ENCODE data around the gene MAGEB3. TPM values are rescaled to one million over a fixed set of nuclear protein-coding genes. Genes with fewer than 3 reads are reported as not detected.
"Not testable (repeated sequence)": the region's sequence is repeated elsewhere in the genome, so short reads cannot be mapped to it uniquely, and the experiment has no call there.

Gene MAGEB3, protein sequence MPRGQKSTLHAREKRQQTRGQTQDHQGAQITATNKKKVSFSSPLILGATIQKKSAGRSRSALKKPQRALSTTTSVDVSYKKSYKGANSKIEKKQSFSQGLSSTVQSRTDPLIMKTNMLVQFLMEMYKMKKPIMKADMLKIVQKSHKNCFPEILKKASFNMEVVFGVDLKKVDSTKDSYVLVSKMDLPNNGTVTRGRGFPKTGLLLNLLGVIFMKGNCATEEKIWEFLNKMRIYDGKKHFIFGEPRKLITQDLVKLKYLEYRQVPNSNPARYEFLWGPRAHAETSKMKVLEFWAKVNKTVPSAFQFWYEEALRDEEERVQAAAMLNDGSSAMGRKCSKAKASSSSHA
- not detected for polyA plus RNA-seq (ENCODE audit: low read depth in 6 of 6)

DNA sequence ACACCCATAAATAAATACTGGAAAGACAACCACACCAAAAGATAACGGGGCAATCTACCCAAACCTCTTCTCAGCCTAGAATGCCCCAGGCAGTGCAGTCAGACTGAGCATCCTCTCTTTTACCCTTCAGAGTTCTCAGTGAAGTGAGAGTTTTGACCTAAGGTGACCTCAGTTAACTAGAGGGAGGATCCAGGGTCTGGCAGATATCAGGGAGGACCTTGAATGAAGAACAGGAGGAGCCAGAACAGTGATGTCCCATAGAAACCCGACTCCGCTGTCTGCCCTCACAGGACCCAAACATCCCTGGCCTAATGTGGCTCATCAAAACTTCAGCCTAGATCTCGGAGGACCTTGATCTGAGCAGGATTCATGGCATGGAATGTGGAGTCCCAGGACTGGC, at the start of gene MAGEB3:
MAGEB3 (plus strand) TSS at position 263 of the 400 bp plus-strand sequence. CDS start 5,268 bp downstream, outside the sequence.
- H3K9me3 Mint-ChIP-seq, result peaks cover 0 to 2% (median 0%) of the 10 kb centered on the region in 7 donors
- no peak within 1 kb of the TSS for H3K27ac Mint-ChIP-seq
- H3K27me3 Mint-ChIP-seq, result no peaks in the 10 kb centered on the region
- no peaks in the 10 kb centered on the region for H3K36me3 Mint-ChIP-seq
- no peaks in the 10 kb centered on the region for H3K4me1 Mint-ChIP-seq
- no peak within 1 kb of the TSS for H3K4me3 Mint-ChIP-seq
- no peak for ATAC-seq (ENCODE audit: low read depth in 2 of 2)
- no peak for DNase-seq

DNA sequence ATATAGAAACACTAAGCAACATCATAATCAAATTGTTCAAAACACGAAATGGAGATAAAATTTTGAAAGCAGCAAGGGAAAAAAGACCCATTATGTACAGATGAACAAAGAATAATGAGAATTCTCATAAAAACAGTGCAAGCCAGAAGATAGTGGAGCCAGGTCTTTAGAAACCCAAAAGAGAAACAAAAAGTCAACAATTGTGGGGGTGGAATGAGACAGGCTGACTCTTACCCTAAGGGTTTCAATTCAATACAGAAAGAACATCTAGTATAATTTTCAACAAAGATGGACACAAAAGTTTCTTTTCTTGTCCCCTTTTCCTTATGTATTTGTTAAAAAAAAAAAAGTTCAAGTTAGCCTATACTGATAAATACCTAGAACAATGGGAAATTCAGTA, 49.1 kb upstream of the MAGEB3 start:
- H3K36me3 Mint-ChIP-seq, result no peaks in the 10 kb centered on the region
- H3K4me1 Mint-ChIP-seq, result no peaks in the 10 kb centered on the region
- no peak overlapping the region for H3K4me3 Mint-ChIP-seq
- ATAC-seq (ENCODE audit: low read depth in 2 of 2) (no peak), DNase-seq (no peak)
- peaks cover 0 to 6% (median 0%) of the 10 kb centered on the region in 7 donors for H3K9me3 Mint-ChIP-seq
- H3K27me3 Mint-ChIP-seq, result peaks cover 3 to 32% (median 5%) of the 10 kb centered on the region in 3 donors
- no peak overlapping the region for H3K27ac Mint-ChIP-seq

DNA sequence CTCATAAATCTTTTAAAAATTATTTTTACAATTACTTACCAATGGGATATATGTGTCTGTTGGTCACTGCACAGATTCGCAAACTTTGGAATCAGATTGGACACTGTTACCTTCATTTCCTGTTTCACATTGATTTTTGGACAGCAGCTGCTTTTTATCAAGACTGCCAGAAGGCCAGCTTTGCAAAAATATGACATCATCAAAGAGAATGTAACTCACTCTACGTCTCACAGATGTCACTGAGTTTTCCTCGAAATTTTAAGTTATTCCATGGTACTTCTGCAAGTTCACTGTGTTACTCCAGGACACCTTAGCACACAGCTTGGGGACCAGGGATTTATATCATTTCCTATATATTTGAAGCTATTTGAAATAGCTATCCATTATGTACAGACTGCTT, 46.9 kb upstream of the MAGEB3 start:
- no peak for DNase-seq
- Mint-ChIP-seq H3K36me3 (no peaks in the 10 kb centered on the region), H3K27ac (no peak overlapping the region), H3K27me3 (peaks cover 3 to 28% (median 5%) of the 10 kb centered on the region in 3 donors), H3K4me1 (no peaks in the 10 kb centered on the region), H3K4me3 (no peak overlapping the region), H3K9me3 (peaks cover 0 to 6% (median 0%) of the 10 kb centered on the region in 7 donors)
- no peak for ATAC-seq (ENCODE audit: low read depth in 2 of 2)

DNA sequence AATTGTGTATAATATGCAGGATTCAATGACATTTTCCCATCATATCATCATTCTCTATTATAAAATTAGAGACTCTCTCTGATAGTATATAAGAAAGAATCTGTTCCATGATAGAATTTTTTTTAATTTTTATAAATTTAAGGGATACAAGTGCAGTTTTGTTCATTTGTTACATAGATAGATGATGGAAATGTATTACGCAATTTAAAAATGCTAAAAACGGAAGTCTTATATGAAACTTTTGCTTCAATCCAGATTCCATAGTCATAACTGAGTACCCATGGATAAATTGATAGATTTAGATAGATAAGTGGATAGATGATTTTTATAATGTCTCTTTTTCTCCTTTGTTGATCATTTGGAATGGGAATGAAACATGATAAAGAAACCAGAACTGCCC, 40.0 kb upstream of the MAGEB3 start:
- no peaks in the 10 kb centered on the region for H3K4me1 Mint-ChIP-seq
- H3K27me3 Mint-ChIP-seq, result peaks cover 6 to 9% (median 8%) of the 10 kb centered on the region in 3 donors
- ATAC-seq (ENCODE audit: low read depth in 2 of 2) (no peak), DNase-seq (no peak)
- no peaks in the 10 kb centered on the region for H3K36me3 Mint-ChIP-seq
- H3K27ac Mint-ChIP-seq, result no peak overlapping the region
- no peak overlapping the region for H3K4me3 Mint-ChIP-seq
- peaks cover 0 to 3% (median 0%) of the 10 kb centered on the region in 7 donors for H3K9me3 Mint-ChIP-seq

DNA sequence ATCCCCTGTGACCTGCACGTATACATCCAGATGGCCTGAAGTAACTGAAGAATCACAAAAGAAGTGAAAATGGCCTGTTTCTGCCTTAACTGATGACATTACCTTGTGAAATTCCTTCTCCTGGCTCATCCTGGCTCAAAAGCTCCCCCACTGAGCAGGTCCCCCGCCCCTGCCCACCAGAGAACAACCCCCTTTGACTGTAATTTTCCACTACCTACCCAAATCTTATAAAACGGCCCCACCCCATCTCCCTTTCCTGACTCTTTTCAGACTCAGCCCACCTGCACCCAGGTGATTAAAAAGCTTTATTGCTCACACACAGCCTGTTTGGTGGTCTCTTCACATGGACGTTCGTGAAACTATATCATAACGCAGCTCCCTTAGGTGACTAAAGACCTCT, 36.5 kb upstream of the MAGEB3 start:
- not testable (repeated sequence) for DNase-seq; H3K4me3 Mint-ChIP-seq; H3K4me1 Mint-ChIP-seq; H3K27ac Mint-ChIP-seq; ATAC-seq (ENCODE audit: low read depth in 2 of 2); H3K36me3 Mint-ChIP-seq; H3K9me3 Mint-ChIP-seq
- H3K27me3 Mint-ChIP-seq, result peaks cover 6 to 14% (median 9%) of the 10 kb centered on the region in 3 donors

DNA sequence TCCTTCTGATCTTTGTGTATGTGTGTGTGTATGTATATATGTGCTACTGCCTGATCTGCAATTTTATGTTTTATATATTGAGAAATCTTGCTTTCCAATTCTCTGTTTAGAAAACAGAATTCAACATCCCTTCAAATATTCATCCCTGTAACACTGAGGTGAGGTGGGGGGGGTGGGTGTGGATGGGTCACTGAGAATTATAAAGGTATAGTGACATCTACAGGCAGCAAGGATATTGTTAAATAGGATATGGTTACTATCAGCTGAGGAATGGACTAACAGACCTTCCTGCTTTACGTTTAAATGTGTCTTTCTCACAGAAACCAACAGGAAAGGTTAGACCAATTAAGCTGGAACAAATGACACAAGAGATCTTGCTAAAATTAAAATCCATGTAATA, 34.1 kb upstream of the MAGEB3 start:
- Mint-ChIP-seq H3K36me3 (no peaks in the 10 kb centered on the region), H3K4me1 (no peaks in the 10 kb centered on the region)

DNA sequence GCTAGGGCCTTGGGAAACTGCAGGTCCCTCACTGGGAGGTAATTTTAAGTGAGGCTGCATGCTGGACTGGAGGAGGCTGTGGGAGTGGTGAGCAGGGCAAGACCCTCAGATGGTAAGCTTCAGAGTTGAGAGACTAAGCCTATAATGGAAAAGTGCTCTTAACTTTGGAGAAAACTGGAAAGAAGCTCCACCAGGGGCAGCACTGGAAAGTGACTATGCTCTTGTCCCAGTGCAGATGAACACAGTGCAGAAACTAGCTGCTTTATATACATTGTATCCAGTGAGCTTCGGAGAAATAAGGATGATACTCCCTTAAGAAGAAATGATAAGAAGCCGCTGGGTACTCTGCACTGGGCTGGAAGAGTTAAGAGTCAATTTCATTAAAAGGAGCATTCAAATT, 18.3 kb upstream of the MAGEB3 start:
- H3K9me3 Mint-ChIP-seq, result peaks cover 0 to 3% (median 0%) of the 10 kb centered on the region in 7 donors
- no peak overlapping the region for H3K4me3 Mint-ChIP-seq
- DNase-seq (no peak), ATAC-seq (ENCODE audit: low read depth in 2 of 2) (no peak)
- H3K4me1 Mint-ChIP-seq, result no peaks in the 10 kb centered on the region
- no peak overlapping the region for H3K27ac Mint-ChIP-seq
- no peaks in the 10 kb centered on the region for H3K36me3 Mint-ChIP-seq
- peaks cover 0 to 8% (median 0%) of the 10 kb centered on the region in 3 donors for H3K27me3 Mint-ChIP-seq

More for the DNA sequence above, 34.1 kb upstream of the MAGEB3 start:
- H3K9me3 Mint-ChIP-seq, result peaks cover 0 to 3% (median 0%) of the 10 kb centered on the region in 7 donors
- no peak overlapping the region for H3K4me3 Mint-ChIP-seq
- DNase-seq, result no peak
- no peak for ATAC-seq (ENCODE audit: low read depth in 2 of 2)
- peaks cover 6 to 14% (median 9%) of the 10 kb centered on the region in 3 donors for H3K27me3 Mint-ChIP-seq
- H3K27ac Mint-ChIP-seq, result no peak overlapping the region

DNA sequence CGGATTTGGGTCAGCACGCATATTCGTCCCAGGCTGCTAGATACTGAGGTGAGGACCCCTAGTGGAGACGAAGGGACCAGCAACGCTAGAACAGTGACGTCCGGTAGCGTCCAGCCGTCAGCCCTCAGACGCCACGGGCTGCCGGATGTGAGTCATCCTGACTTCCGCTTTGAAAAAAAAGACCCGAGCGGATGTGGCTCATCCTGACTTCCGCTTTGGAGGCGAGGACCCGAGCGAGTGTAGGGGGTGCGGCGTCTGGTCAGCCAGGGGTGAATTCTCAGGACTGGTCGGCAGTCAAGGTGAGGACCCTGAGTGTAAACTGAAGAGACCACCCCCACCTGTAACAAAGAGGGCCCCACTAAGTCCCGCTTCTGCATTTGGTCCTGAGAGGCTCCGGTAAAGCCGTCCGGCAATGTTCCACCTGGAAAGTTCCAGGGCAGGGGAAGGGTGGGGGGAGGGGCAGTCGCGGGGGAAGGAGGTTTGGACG, 15.1 kb upstream of the MAGEB3 start, which contains the start of gene MAGEB2:
MAGEB2 (plus strand) TSS at position 207 of the 487 bp plus-strand sequence. CDS start 3,018 bp downstream, outside the sequence.
- ATAC-seq (ENCODE audit: low read depth in 2 of 2) (no peak), DNase-seq (no peak)
- H3K27me3 Mint-ChIP-seq, result peaks cover 0 to 8% (median 0%) of the 10 kb centered on the region in 3 donors
- no peaks in the 10 kb centered on the region for H3K36me3 Mint-ChIP-seq
- no peaks in the 10 kb centered on the region for H3K4me1 Mint-ChIP-seq
- H3K4me3 Mint-ChIP-seq, result no peak within 1 kb of the TSS
- H3K9me3 Mint-ChIP-seq, result peaks cover 0 to 3% (median 0%) of the 10 kb centered on the region in 7 donors
- H3K27ac Mint-ChIP-seq, result no peak within 1 kb of the TSS

DNA sequence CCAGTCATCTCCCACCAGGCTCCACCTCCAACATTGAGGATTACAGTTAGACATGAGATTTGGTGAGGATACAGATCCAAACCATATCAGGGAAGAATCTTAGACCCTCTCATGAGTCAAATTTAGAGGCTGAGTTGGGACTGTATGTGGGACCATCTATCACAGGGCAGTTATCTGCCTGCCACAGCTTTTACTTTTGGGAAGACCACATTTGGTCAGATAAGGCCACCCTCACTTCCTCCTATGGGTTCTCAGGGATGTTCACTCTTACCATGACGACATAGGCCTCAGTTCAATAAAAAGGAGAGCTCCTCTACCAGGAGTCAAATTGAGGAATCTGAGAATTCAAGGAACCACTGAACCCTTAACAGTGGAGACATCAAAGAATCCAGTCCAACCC, 13.0 kb upstream of the MAGEB3 start:
- no peak overlapping the region for H3K27ac Mint-ChIP-seq
- no peak for ATAC-seq (ENCODE audit: low read depth in 2 of 2)

DNA sequence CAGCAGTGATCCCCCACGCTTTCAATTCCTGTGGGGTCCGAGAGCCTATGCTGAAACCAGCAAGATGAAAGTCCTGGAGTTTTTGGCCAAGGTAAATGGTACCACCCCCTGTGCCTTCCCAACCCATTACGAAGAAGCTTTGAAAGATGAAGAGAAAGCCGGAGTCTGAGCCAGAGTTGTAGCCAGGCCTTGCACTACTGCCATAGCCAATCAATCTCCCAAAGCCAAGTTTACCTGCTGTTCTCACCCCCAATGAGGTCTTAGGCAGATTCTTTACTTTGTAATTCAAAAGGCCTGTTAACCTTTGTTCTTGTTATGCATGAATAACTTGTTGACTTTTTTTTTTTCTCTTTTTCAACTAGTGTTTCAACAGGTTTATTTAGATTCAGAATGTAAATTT, 11.1 kb upstream of the MAGEB3 start:
- Mint-ChIP-seq H3K4me3 (no peak overlapping the region), H3K9me3 (peaks cover 0 to 3% (median 0%) of the 10 kb centered on the region in 7 donors), H3K4me1 (no peaks in the 10 kb centered on the region), H3K27ac (no peak overlapping the region), H3K36me3 (no peaks in the 10 kb centered on the region), H3K27me3 (no peaks in the 10 kb centered on the region)
- DNase-seq (no peak), ATAC-seq (ENCODE audit: low read depth in 2 of 2) (no peak)

More for the DNA sequence above, 13.0 kb upstream of the MAGEB3 start:
- Mint-ChIP-seq H3K9me3 (peaks cover 0 to 3% (median 0%) of the 10 kb centered on the region in 7 donors), H3K4me3 (no peak overlapping the region), H3K27me3 (no peaks in the 10 kb centered on the region), H3K4me1 (no peaks in the 10 kb centered on the region), H3K36me3 (no peaks in the 10 kb centered on the region)
- DNase-seq, result no peak

DNA sequence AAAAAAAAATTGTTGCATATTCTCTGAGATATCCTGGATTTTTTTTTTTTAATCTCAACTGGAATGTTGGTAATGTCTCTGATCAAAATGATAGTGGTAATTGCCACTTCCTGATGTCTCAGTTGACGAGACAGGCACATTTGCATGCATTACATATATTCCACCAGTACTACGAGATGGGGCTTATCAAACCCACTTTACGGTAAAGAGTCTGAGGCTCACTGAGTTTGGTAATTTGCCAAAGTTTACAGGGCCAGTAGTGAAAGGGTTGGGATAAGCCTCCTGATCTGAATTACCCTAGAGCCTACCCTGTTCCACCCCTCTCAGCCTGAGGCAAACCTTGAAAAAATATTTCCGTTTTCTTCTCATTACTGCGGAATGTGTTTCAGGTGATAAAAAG, 9.8 kb upstream of the MAGEB3 start:
- Mint-ChIP-seq H3K27ac (no peak overlapping the region), H3K9me3 (peaks cover 0 to 3% (median 0%) of the 10 kb centered on the region in 7 donors), H3K4me3 (no peak overlapping the region), H3K27me3 (no peaks in the 10 kb centered on the region), H3K36me3 (no peaks in the 10 kb centered on the region), H3K4me1 (no peaks in the 10 kb centered on the region)
- ATAC-seq (ENCODE audit: low read depth in 2 of 2) (no peak), DNase-seq (no peak)

DNA sequence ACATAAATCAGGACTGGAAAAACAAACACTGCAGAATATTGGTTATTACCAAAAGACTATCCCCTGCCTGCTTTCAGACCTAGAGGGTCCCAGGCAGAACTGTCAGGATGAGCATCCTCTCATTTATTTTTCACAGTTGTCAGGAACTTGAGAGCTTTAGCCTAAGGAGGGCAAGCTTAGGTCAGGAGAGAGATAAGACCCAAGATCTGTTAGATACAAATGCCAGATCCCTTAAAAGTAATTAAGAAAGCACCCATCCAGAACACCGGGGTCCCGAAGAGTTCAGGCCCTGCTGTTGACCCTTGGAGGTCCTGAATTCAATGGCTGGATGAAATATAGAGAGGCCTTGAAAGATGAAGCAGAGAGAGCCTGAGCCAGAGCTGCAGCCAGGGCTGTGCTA, 5.9 kb upstream of the MAGEB3 start:
- Mint-ChIP-seq H3K36me3 (no peaks in the 10 kb centered on the region), H3K27ac (peak overlapping the region in 1 of 6 donors; percentile 24), H3K9me3 (no peaks in the 10 kb centered on the region), H3K27me3 (no peaks in the 10 kb centered on the region), H3K4me1 (no peaks in the 10 kb centered on the region), H3K4me3 (no peak overlapping the region)
- no peak for DNase-seq
- ATAC-seq (ENCODE audit: low read depth in 2 of 2), result no peak

DNA sequence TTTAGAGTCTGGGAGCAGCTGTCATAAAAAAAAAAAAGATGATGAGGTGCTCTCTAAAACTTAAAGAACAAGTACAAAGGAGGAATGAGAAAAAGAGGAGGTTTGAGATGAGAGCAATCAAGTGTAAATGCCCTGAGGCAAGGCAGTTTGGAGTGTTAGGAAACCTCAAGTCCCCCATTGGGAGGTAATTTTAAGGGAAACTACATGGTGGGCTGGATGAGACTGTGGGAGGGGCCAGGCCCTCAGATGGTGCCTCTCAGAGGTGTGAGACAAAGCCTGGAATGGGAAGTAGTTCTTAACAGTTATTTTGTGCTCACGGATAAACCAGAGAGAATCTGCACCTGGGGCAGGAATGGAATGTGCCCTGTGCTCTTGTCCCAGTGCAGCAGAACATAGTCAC, 1.9 kb upstream of the MAGEB3 start:
- H3K27ac Mint-ChIP-seq, result no peak overlapping the region
- no peaks in the 10 kb centered on the region for H3K9me3 Mint-ChIP-seq

DNA sequence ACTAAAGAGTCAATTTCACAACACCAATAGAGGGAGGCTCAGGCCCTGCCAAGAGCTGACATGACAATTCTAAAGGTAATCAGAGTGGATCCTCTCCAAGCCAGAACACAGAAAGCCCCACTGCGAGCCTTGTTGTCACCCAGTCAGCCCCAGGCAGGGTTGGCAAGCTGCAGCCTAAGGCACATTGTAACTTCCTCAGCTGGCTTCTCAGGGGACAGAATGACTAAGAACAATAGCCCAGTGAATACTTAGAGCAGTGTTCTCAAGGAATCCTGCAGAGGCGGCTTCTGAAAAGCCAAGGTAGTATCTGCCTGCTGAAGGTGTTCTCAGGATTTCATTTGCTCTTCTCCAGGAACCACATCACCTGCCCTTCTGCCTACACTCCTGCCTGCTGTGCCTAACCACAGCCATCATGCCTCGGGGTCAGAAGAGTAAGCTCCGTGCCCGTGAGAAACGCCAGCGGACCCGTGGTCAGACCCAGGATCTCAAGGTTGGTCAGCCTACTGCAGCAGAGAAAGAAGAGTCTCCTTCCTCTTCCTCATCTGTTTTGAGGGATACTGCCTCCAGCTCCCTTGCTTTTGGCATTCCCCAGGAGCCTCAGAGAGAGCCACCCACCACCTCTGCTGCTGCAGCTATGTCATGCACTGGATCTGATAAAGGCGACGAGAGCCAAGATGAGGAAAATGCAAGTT, 11.4 kb downstream of the MAGEB3 start, which contains the start of gene MAGEB4:
MAGEB4 (plus strand) TSS at position 277 of the 692 bp plus-strand sequence; CDS start at position 413, 136 bp downstream.
- Mint-ChIP-seq H3K27ac (no peak within 1 kb of the TSS), H3K9me3 (peaks cover 0 to 3% (median 0%) of the 10 kb centered on the region in 7 donors), H3K27me3 (no peaks in the 10 kb centered on the region), H3K36me3 (no peaks in the 10 kb centered on the region), H3K4me1 (no peaks in the 10 kb centered on the region), H3K4me3 (peak within 1 kb of the TSS in 1 of 8 donors; percentile 59)
- DNase-seq (no peak), ATAC-seq (ENCODE audit: low read depth in 2 of 2) (no peak)

More for the DNA sequence above, 1.9 kb upstream of the MAGEB3 start:
- no peaks in the 10 kb centered on the region for H3K36me3 Mint-ChIP-seq
- H3K4me1 Mint-ChIP-seq, result no peaks in the 10 kb centered on the region
- no peak overlapping the region for H3K4me3 Mint-ChIP-seq
- H3K27me3 Mint-ChIP-seq, result no peaks in the 10 kb centered on the region
- ATAC-seq (ENCODE audit: low read depth in 2 of 2), result no peak
- DNase-seq, result no peak
